ENCODE measurements around the gene DYNC2H1. TPM values are rescaled to one million over a fixed set of nuclear protein-coding genes. Genes with fewer than 3 reads are reported as not detected.

The DYNC2H1 gene
- total and polyA plus RNA-seq, 10 donors, result 3.1 to 18.3 (median 10.6) TPM

GRCh38 chr11:103086461-103086860 is 22.8 kb upstream of the DYNC2H1 start:
- TF ChIP-seq POLR2AphosphoS5 (IDR thresholded peaks at IDR 0.05) (no peak), POLR2A (IDR thresholded peaks at IDR 0.05) (no peak), CTCF (IDR thresholded peaks at IDR 0.05 in 8 of 11, conservative IDR thresholded peaks at IDR 0.05 in 3 of 11) (no peak)
- DNase-seq, result no peak
- H3K27ac ChIP-seq, result no peak overlapping the region
- no peak overlapping the region for H3K4me3 ChIP-seq
- intact Hi-C loops (cut with DNase I; ENCODE audit: low total_unique reads), result no loop called here
- peaks cover 0 to 55% (median 17%) of the 10 kb centered on the region in 6 donors for H3K36me3 ChIP-seq
- no peaks in the 10 kb centered on the region for H3K9me3 ChIP-seq
- H3K27me3 ChIP-seq (replicated peaks in 1 of 7), result no peaks in the 10 kb centered on the region
- peaks cover 12 to 42% (median 29%) of the 10 kb centered on the region in 6 donors for H3K4me1 ChIP-seq

DNA sequence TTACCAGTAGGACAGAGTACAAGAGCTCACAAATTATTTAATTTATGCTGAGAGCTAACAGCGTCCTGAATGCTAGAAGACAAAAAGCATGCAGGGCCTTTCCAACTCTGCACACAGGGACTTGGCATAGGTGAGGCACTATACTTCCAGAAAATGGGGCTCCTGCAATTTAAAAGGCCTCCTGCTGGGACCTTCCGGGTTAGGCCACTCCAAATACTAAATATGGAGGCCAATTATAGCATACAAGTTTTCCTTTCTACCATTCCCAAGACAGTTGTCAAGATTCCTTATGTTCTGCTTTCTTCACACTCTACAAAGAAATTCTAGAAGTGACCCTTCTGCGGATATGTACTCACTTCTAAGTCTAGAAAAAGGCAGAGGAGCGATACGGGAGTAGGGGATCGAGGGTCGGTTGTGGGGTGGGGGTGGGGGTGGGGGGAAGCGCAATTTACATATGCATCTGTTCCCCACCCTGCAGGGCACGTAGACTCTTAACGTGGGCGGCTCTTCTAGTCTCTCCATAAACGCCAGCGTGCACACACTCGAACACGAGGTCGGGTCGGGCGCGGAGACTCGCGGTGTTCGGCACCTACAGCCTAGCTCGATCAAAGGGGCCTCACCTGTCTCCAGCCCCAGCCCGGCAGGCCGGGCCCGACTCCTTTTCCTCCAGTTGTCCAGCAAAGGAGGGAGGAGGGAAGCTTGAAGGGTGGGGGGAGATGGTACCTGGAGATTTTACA is 18.0 kb upstream of the DYNC2H1 start:
- intact Hi-C loops (cut with DNase I; ENCODE audit: low total_unique reads), result no loop called here
- peak; percentile 90 for DNase-seq
- peaks cover 0 to 17% (median 0%) of the 10 kb centered on the region in 7 donors for H3K27me3 ChIP-seq (replicated peaks in 1 of 7)
- WGBS, 5 donors, result 1% methylated on average over 21 to 26 of the region's 26 CpGs
- H3K9me3 ChIP-seq, result no peaks in the 10 kb centered on the region
- TF ChIP-seq POLR2A (IDR thresholded peaks at IDR 0.05) (no peak), CTCF (IDR thresholded peaks at IDR 0.05 in 8 of 11, conservative IDR thresholded peaks at IDR 0.05 in 3 of 11) (no peak)
- peaks cover 16 to 47% (median 35%) of the 10 kb centered on the region in 6 donors for H3K4me1 ChIP-seq
- peaks cover 0 to 12% (median 3%) of the 10 kb centered on the region in 6 donors for H3K36me3 ChIP-seq
- H3K27ac ChIP-seq, result peak overlapping the region; percentile 61 to 92 (median 87)
- peak overlapping the region; percentile 42 to 94 (median 89) for H3K4me3 ChIP-seq

DNA sequence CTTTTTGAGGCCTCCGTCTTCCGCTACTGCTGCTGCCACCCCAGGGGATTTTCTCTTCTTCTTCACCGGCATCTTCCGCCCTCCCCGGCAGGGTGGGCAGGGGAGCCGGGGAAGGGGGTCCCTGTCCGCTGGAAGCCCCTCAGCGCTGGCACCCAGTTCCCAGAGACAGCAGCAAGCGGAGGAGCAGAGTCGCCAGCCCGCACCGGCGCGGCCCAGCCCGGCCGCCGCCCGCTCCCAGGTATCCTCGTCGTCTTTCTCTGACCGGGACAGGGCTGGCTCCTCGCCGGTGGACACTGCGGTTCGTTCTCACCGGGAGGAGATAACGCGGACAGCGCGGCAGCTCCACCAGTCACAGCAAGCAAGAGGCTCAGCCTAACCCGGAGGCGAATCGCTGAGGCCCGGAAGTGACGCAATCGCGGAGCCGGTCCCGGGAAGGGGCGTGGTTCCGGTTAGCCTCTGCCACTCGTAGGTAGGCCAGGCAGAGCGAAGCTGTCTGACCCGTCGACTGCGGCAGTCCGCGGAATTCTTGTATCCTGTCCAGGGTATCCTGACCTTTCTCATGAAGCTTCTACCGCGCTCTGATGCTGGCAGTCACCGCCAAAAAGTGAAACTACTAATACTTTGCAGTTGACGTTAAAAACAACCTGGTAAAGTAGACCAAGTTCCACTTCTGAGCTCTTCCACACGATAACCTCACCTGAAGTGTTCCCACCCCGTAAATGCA is 17.3 kb upstream of the DYNC2H1 start, which contains the start of gene DCUN1D5:
DCUN1D5 (minus strand) TSS at position 360 of the 724 bp plus-strand sequence; CDS start at position 72, 288 bp downstream.
- Histone ChIP-seq H3K27me3 (replicated peaks in 1 of 7) (peaks cover 0 to 19% (median 0%) of the 10 kb centered on the region in 7 donors), H3K36me3 (peaks cover 0 to 10% (median 3%) of the 10 kb centered on the region in 6 donors), H3K9me3 (no peaks in the 10 kb centered on the region), H3K4me1 (peaks cover 16 to 40% (median 34%) of the 10 kb centered on the region in 6 donors), H3K4me3 (peak within 1 kb of the TSS; percentile 42 to 94 (median 89)), H3K27ac (peak within 1 kb of the TSS; percentile 61 to 92 (median 87))
- DNase-seq, result peak; percentile 100
- WGBS, 5 donors, result 0 to 1% (median 0%) methylated on average over 38 to 54 of the region's 54 CpGs
- TF ChIP-seq POLR2A (IDR thresholded peaks at IDR 0.05), result peak in 1 of 3 donors; percentile 32
- TF ChIP-seq CTCF (IDR thresholded peaks at IDR 0.05 in 8 of 11, conservative IDR thresholded peaks at IDR 0.05 in 3 of 11), result peak in 1 of 11 experiments; percentile 6
- peak; percentile 93 to 95 (median 94) for TF ChIP-seq POLR2AphosphoS5 (IDR thresholded peaks at IDR 0.05)
- intact Hi-C loops (cut with DNase I; ENCODE audit: low total_unique reads), result no loop called here

- Histone ChIP-seq H3K27ac (no peak overlapping the region), H3K4me3 (no peak overlapping the region), H3K36me3 (no peaks in the 10 kb centered on the region), H3K4me1 (peaks cover 4 to 6% (median 5%) of the 10 kb centered on the region in 6 donors), H3K9me3 (no peaks in the 10 kb centered on the region), H3K27me3 (replicated peaks in 1 of 7) (peaks cover 0 to 40% (median 0%) of the 10 kb centered on the region in 7 donors)
- TF ChIP-seq POLR2A (IDR thresholded peaks at IDR 0.05) (no peak), POLR2AphosphoS5 (IDR thresholded peaks at IDR 0.05) (no peak), CTCF (IDR thresholded peaks at IDR 0.05 in 8 of 11, conservative IDR thresholded peaks at IDR 0.05 in 3 of 11) (no peak)
- DNase-seq, result no peak
- intact Hi-C loops (cut with DNase I; ENCODE audit: low total_unique reads), result no loop called here
Measured at GRCh38 chr11:103097279-103097678, 11.9 kb upstream of the DYNC2H1 start.

All from spleen (tissue), 11 donors.